K562 (cell line): ENCODE data around the gene NUP160. TPM values are rescaled to one million over a fixed set of nuclear protein-coding genes. Genes with fewer than 3 reads are reported as not detected.

Source experiments
- CBX5 ChIP-seq: IDR thresholded peaks from 2 replicates; pipeline ENCODE4 v1.6.1; 2014; ENCODE audit warnings: low read depth, borderline replicate concordance
- CREBBP ChIP-seq: IDR thresholded peaks from one replicate; pipeline ENCODE4 v1.6.1; 2012; ENCODE audit warnings: low read depth, mild to moderate bottlenecking, control low read depth, inconsistent platforms, low read length
- CTCF ChIP-seq, 3 experiments: IDR thresholded peaks in 2 of 3; conservative IDR thresholded peaks in 1 of 3; 2 replicates each; pipeline ENCODE4 v1.5.1; 2011 to 2012; ENCODE audit warnings: low read length in 3 of 3, mild to moderate bottlenecking in 3 of 3, control low read depth in 2 of 3, improper control_type of control experiment in 1 of 3, inconsistent platforms in 1 of 3, low read depth in 1 of 3, mixed read lengths in 1 of 3, moderate library complexity in 1 of 3; ENCODE audit not compliant: insufficient read depth in 2 of 3
- HDAC1 ChIP-seq, 2 experiments: fragments of 450-650 bp; IDR thresholded peaks; 2 replicates each; pipeline ENCODE4 v1.6.1; 2016 to 2017; ENCODE audit warnings: inconsistent platforms in 1 of 2, mild to moderate bottlenecking in 1 of 2, moderate library complexity in 1 of 2
- KDM5B ChIP-seq: fragments of 200-600 bp; sonication (generic); IDR thresholded peaks from 2 replicates; pipeline ENCODE4 v1.6.1; 2012; ENCODE audit warnings: low read depth, mild to moderate bottlenecking, moderate library complexity, low read length, control low read depth, inconsistent platforms; ENCODE audit not compliant: insufficient replicate concordance
- MAZ ChIP-seq, 2 experiments: fragments of 450-650 bp in 1 of 2; sonication (generic) in 1 of 2; formaldehyde crosslinking; IDR thresholded peaks in 1 of 2; conservative IDR thresholded peaks in 1 of 2; 2 replicates each; pipeline versions ENCODE4 v1.4.0 to v1.5.0; 2020; ENCODE audit warnings: mild to moderate bottlenecking in 1 of 2, missing genetic modification reagents in 1 of 2
- MIER1 ChIP-seq: fragments of 450-650 bp; IDR thresholded peaks from 2 replicates; pipeline ENCODE4 v1.6.1; 2016; ENCODE audit warnings: antibody characterized with exemption, mild to moderate bottlenecking, low read depth
- RBM14 ChIP-seq: fragments of 200-400 bp; formaldehyde crosslinking; IDR thresholded peaks from 2 replicates; pipeline ENCODE4 v1.6.1; 2018; ENCODE audit warnings: low read depth, mild to moderate bottlenecking, low read length, moderate library complexity, borderline replicate concordance; ENCODE audit not compliant: insufficient read depth
- SREBF1 ChIP-seq: fragments of 150-350 bp; IDR thresholded peaks from 2 replicates; pipeline ENCODE4 v1.6.1; 2014; ENCODE audit warnings: antibody characterized with exemption, low read depth, low read length, borderline replicate concordance
- STAT6 ChIP-seq: sonication (generic); formaldehyde crosslinking; IDR thresholded peaks from 2 replicates; pipeline ENCODE4 v1.8.1; 2023; ENCODE audit warnings: mild to moderate bottlenecking, missing genetic modification reagents
- TARDBP ChIP-seq: fragments of 450-650 bp; IDR thresholded peaks from 2 replicates; pipeline ENCODE4 v1.6.1; 2016
- ZBTB26 ChIP-seq: fragments of 450-650 bp; formaldehyde crosslinking; IDR thresholded peaks from 2 replicates; pipeline ENCODE4 v1.4.0; 2022; ENCODE audit warnings: missing genetic modification characterization
- ZNF165 ChIP-seq: fragments of 250-450 bp; sonication (Bioruptor Pico); IDR thresholded peaks from 2 replicates; pipeline ENCODE4 v1.4.0; 2020; ENCODE audit warnings: borderline replicate concordance
- ZNF184 ChIP-seq: sonication (generic); formaldehyde crosslinking; IDR thresholded peaks from 2 replicates; pipeline ENCODE4 v1.5.0; 2020; ENCODE audit warnings: missing genetic modification reagents
- ZNF197 ChIP-seq: fragments of 200-800 bp; sonication (Bioruptor generic); IDR thresholded peaks from 2 replicates; pipeline ENCODE4 v1.6.1; 2016; ENCODE audit warnings: low read depth, missing genetic modification characterization, missing compliant biosample characterization
- ZNF212 ChIP-seq: fragments of 450-650 bp; formaldehyde crosslinking; IDR thresholded peaks from 2 replicates; pipeline ENCODE4 v1.4.0; 2020; ENCODE audit warnings: mild to moderate bottlenecking
- ZNF583 ChIP-seq: fragments of 250-450 bp; sonication (Bioruptor Pico); IDR thresholded peaks from 2 replicates; pipeline ENCODE4 v1.4.0; 2020
- polyA plus RNA-seq, 8 experiments: library from polyadenylated mRNA; depleted of rRNA in 4 of 8; stranded (reverse) in 5 of 8; unstranded in 3 of 8; fragments of >200 nt; fragmentation: Nextera tagmentation in 2 of 8; fragmentation: Illumina TruSeq in 1 of 8; extraction: Ambion mirVana in 2 of 8; extraction: Trizol in 1 of 8; gene quantifications; 2 replicates each; pipeline versions ENCODE4 v1.2.1 to v1.2.3, GENCODE V29; 2011 to 2014; ENCODE audit warnings: inconsistent platforms in 1 of 8, missing spikeins in 1 of 8
- total RNA-seq, 7 experiments: library from RNA; depleted of rRNA in 6 of 7; stranded (reverse); fragments of >200 nt in 6 of 7; fragmentation: Illumina TruSeq in 2 of 7; extraction: Trizol in 2 of 7; gene quantifications; 2 replicates each; pipeline versions ENCODE4 v1.2.1 to v1.2.3, GENCODE V29; 2011 to 2021; ENCODE audit warnings: low replicate concordance in 1 of 7
- TF ChIP-seq, protein P1 (sequence below): fragments of 450-650 bp; IDR thresholded peaks from 2 replicates; pipeline ENCODE4 v1.6.1; 2017; ENCODE audit warnings: antibody characterized with exemption
- TF ChIP-seq, protein P2 (sequence below): IDR thresholded peaks from 2 replicates; pipeline ENCODE4 v1.6.1; 2014; ENCODE audit warnings: antibody characterized with exemption

NUP160 gene
- total and polyA plus RNA-seq, 9 of the 15 experiments (the other 6 are each of a cell fraction or from before 2014, with no cell fraction given): 41.5 to 112 (median 65.0) TPM

DNA sequence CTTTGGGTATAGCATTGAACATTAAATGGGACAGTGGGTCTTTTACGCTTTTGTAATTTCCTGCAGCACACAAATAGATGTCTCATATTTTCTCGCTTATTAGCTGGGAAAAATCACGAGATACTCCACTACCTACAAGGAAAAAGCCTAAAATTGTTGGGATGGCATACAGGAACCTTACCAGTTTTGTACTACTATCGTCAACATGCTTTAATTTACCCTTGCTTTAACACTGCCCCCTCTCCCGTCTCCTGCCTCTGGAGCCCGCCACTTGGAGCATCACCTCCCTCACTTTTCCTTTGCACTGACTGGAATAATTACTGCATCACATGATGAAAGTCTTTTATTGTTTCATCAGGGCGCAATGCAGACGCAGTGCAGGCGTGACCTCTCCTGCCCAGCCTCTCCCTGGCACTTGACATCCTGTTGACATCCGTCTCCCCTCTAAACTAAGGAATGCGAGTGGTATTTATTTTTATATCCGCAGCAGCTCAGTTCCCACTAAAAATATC is 80.0 kb downstream of the NUP160 start (continued):
- TF ChIP-seq, protein P1, sequence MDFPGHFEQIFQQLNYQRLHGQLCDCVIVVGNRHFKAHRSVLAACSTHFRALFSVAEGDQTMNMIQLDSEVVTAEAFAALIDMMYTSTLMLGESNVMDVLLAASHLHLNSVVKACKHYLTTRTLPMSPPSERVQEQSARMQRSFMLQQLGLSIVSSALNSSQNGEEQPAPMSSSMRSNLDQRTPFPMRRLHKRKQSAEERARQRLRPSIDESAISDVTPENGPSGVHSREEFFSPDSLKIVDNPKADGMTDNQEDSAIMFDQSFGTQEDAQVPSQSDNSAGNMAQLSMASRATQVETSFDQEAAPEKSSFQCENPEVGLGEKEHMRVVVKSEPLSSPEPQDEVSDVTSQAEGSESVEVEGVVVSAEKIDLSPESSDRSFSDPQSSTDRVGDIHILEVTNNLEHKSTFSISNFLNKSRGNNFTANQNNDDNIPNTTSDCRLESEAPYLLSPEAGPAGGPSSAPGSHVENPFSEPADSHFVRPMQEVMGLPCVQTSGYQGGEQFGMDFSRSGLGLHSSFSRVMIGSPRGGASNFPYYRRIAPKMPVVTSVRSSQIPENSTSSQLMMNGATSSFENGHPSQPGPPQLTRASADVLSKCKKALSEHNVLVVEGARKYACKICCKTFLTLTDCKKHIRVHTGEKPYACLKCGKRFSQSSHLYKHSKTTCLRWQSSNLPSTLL: no peak
- TF ChIP-seq, protein P2, sequence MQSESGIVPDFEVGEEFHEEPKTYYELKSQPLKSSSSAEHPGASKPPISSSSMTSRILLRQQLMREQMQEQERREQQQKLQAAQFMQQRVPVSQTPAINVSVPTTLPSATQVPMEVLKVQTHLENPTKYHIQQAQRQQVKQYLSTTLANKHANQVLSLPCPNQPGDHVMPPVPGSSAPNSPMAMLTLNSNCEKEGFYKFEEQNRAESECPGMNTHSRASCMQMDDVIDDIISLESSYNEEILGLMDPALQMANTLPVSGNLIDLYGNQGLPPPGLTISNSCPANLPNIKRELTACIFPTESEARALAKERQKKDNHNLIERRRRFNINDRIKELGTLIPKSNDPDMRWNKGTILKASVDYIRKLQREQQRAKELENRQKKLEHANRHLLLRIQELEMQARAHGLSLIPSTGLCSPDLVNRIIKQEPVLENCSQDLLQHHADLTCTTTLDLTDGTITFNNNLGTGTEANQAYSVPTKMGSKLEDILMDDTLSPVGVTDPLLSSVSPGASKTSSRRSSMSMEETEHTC: no peak
- TF ChIP-seq CREBBP: no peak
- peak; percentile 18 for TF ChIP-seq KDM5B
- no peak for TF ChIP-seq TARDBP
- TF ChIP-seq ZBTB26: no peak
- TF ChIP-seq ZNF165 (CRISPR knock-in tag): no peak
- TF ChIP-seq ZNF583 (CRISPR knock-in tag): no peak
- TF ChIP-seq MIER1: 0 out of 2 replicates have a peak, but pooled peaks have one; percentile 2
- no peak for TF ChIP-seq ZNF212 (CRISPR knock-in tag)
- TF ChIP-seq SREBF1: no peak
- TF ChIP-seq ZNF184: no peak
- TF ChIP-seq CTCF (IDR thresholded peaks at IDR 0.05 in 2 of 3, conservative IDR thresholded peaks at IDR 0.05 in 1 of 3; ENCODE audit: insufficient read depth in 2 of 3, low read depth in 1 of 3, low read length in 3 of 3): no peak; a peak in 1 of 6 replicates
- TF ChIP-seq HDAC1 (IDR thresholded peaks at IDR 0.05): 0 out of 4 replicates have a peak, but pooled peaks of 1 of the 2 experiments have one; percentile 7
- TF ChIP-seq STAT6 (CRISPR knock-in tag): no peak
- no peak for TF ChIP-seq CBX5
- TF ChIP-seq MAZ (CRISPR knock-in tag; conservative IDR thresholded peaks at IDR 0.05 in 1 of 2, IDR thresholded peaks at IDR 0.05 in 1 of 2): 0 out of 4 replicates have a peak, but pooled peaks of 1 of the 2 experiments have one; percentile 6
- no peak for TF ChIP-seq ZNF197
- no peak for TF ChIP-seq RBM14
